HG03439 (cell line): Measurements from ENCODE around the gene PIEZO2.

ENCODE experiments used
- ATAC-seq: cut with Tn5 transposase; IDR thresholded peaks from one replicate; pipeline ENCODE4 v1.9.1; 2021; ENCODE audit warnings: mild to moderate bottlenecking, moderate library complexity; ENCODE audit not compliant: unreplicated experiment

Gene PIEZO2

GRCh38 chr18:10798727-10799550, 350.4 kb downstream of the PIEZO2 start:
- no peak for ATAC-seq

- ATAC-seq: no peak
These were observed 351.5 kb downstream of the PIEZO2 start for GRCh38 chr18:10797896-10798295.

GRCh38 chr18:10794771-10795170, 354.6 kb downstream of the PIEZO2 start:
- no peak for ATAC-seq

DNA sequence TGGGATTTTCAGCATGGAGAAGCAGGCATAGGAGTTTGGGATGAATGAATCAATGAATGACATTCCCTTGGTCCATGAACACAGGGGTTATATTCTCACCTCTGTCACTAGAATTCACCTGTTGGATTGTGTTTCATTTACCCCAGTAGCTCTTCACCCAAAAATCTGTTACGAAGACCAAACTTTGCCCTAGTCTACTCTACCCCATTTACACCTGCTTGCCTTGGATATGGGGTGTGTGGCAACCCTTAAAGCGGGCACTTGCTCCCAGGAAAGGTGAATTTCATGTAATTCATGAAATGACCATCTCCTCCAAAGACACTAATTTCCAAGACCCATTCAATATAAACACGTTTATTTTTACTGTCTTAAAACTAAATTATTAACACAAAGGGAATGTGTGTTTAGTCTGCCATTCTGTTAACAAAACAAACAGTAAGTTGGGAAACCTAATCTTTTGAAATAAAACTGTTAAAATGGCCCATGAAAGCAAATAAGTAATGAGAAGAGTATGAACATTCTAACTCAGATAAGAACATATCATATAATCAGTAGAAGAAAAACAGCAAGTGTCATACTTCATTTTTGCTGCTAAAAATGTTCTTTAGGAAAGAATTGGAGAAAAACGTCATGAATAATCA, 355.5 kb downstream of the PIEZO2 start:
- ATAC-seq: no peak

- ATAC-seq: no peak
These were observed 357.2 kb downstream of the PIEZO2 start for GRCh38 chr18:10792181-10792580.

GRCh38 chr18:10791169-10791831, 358.1 kb downstream of the PIEZO2 start:
- no peak for ATAC-seq

- no peak for ATAC-seq
These were observed 360.2 kb downstream of the PIEZO2 start for GRCh38 chr18:10789180-10789579.

- ATAC-seq: peak; percentile 91
These were observed 362.0 kb downstream of the PIEZO2 start for GRCh38 chr18:10787293-10787901.

GRCh38 chr18:10785798-10786197, 363.6 kb downstream of the PIEZO2 start:
- ATAC-seq: no peak

DNA sequence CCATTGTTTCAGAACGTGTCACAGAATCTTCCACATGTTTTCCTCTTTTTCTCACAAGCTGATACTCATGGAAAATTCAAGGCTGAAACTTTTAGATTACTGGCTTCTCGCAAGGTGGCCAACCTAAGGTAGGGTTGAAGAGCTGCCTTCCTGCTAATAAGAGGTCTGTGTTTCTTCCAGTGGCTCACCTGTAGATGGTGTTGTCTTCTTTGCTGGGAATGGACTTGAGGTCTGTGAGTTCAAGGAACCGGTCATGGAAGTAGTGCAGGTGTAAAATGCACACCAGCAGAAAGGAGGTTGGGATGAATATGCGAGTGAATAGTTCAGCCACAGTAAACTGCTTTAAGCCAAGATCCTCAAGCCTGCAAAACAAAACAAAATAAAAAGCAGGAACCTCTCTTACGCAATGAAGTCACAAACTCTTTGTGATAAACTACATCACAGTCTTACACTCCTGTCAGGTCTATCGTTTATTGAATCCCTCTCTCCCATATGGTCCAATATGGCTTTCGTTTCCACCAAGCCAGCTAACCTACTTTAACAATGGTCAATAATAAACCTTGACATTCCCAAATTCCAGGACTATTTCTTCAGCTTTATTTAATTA, 364.7 kb downstream of the PIEZO2 start:
- ATAC-seq: no peak

DNA sequence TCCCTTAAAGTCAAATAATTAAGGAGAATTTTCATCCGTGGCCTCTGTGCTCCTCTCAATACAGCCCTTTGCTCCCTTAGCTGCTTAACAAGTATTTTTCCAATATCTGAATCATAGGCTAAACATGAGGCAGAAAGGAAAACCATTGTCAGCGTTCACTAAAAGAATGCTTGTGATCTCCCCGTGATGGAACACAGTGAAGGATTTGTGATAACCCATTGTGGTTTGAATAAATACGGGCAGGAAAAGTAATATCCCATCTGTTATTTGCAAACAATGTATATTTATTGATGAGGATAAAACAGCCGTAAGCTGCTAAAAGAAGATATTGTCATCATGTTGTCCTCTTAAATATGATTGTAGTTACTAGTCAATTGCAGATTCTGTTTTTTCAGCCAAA, 365.4 kb downstream of the PIEZO2 start:
- no peak for ATAC-seq

- ATAC-seq: no peak
These were observed 372.9 kb downstream of the PIEZO2 start for GRCh38 chr18:10776493-10776892.

DNA sequence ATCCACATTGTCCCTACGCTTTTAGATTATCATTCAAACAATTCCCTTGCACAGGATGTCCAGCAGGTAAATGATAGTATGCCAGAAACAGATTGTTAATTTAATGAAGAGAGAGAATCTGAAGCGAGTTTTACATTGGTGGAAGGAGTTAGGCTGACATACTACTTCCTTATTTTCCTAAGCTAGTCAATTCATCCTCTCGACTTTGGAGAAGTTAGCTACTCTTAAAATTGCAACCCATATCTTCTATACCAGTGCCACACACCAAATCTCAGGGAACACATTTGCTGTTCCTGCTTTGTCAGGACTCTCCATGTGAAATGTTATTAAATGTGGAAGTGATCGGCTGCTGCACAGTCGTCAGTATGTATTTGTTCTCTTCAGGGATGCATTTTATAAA, 374.3 kb downstream of the PIEZO2 start:
- no peak for ATAC-seq

DNA sequence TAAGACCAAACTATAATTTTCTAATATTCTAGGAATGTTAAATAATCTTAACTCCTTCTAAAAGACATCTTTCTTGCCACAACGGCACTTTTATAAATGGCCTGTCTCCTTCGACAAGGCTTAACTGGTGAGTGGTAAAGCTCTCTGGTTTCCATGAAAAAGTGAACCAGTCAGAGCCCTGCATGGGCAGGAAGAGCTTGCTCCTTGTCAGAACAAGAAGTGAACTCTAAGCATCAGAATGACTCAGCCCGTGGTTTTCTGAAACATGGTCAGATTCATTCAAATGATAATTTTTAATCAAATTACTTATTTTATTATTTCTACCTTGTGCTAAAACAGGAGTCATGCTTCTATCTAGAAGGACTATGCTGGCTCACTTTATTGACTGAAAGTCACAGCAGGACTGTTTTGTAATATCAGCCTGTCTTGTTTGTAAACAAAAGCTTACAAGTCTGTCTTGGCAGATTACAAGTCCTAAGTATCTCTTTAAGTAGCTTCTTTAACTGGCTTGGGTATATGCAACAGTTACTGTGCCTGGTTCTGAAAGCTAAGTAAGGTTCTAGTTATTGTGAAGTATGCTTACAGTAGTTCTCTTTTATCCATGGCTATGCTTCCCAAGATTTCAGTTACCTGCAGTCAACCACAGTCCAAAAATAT, 378.2 kb downstream of the PIEZO2 start:
- no peak for ATAC-seq

DNA sequence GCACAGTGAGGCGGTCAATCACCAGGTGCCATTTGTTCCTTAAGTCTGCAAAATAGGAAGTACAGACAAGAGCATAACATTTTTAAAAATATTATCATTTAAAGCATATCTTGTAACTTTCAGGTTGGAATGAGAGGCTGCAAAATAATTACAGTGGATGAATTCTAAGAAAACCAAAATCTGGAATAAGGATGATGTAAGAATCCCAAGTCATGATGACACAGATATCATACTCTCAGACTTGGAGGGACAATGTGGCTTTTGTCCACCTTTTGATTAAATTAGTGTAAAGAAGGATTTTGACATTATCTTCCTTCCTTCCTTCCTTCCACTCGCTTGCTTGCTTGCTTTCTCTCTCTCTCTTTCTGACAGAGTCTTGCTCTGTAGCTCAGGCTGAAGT, 379.1 kb downstream of the PIEZO2 start:
- no peak for ATAC-seq

- no peak for ATAC-seq
These were observed 381.1 kb downstream of the PIEZO2 start for GRCh38 chr18:10768221-10768620.

- no peak for ATAC-seq
These were observed 381.7 kb downstream of the PIEZO2 start for GRCh38 chr18:10767658-10768057.

DNA sequence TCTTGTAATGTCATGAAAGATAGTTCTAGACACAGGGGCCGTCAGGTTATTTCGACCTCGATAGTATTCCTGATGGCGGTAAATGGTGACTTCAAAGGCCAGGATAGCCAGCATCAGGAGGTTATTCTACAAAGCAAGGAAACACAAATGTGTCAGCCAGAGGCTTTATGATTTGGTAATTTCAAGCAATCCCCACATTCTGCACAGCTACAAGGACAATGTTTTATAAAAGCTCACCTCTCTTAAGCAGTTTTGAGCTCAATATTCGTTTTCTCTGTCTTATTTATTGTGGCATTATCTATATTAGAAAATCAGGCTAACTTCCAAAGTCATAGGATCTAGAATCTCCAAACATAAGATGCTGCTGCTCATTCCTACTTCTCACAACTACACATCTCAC, 388.4 kb downstream of the PIEZO2 start:
- ATAC-seq: no peak

- ATAC-seq: no peak
These were observed 390.1 kb downstream of the PIEZO2 start for GRCh38 chr18:10759241-10759640.

DNA sequence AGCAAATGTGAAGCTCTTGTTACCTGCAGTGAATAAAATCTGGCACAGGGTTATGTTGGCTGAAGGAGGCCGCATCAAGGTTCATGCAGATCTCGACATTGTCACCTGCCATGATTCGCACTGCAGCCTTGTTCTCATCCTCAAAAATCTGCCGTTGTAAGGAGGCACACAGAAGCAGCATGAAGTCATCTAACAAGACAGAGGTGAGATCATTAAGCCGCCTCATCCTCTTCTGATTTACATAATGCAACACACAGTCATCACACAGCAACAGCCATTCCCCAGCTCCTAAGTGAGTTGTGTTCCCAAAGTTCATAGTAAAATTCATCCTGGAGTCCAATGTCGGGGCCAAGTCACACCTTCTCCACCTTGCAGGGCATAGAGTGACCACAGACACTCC, 391.4 kb downstream of the PIEZO2 start:
- ATAC-seq: no peak

DNA sequence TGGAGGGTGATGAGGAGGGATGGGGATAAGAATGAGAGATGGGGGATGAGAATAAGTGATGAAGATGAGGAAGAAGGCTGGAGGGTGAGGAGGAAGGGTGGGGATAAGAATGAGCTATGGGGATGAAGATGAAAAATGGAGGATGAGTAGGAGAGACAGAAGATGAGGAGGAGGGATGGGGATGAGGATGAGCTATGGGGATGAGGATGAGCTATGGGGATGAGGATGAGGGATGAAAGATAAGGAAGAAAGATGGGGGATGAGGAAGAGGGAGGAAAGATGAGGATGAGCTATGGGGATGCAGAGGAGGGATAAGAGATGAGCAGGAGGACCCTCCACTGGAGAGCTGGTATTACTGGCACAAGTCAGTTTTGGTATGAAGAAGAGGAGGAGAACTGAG, 392.0 kb downstream of the PIEZO2 start:
- no peak for ATAC-seq
